HEK293T (cell line): Measurements from ENCODE around the gene HTD2.

Experiments used
- FOXM1 ChIP-seq: fragments of 450-650 bp; IDR thresholded peaks from 2 replicates; pipeline ENCODE4 v1.6.1; 2017; ENCODE audit warnings: mild to moderate bottlenecking, borderline replicate concordance
- LEF1 ChIP-seq: fragments of 450-650 bp; IDR thresholded peaks from 2 replicates; pipeline ENCODE4 v1.6.1; 2017; ENCODE audit warnings: mild to moderate bottlenecking, borderline replicate concordance
- SP1 ChIP-seq: fragments of 450-650 bp; IDR thresholded peaks from 2 replicates; pipeline ENCODE4 v1.6.1; 2017

DNA sequence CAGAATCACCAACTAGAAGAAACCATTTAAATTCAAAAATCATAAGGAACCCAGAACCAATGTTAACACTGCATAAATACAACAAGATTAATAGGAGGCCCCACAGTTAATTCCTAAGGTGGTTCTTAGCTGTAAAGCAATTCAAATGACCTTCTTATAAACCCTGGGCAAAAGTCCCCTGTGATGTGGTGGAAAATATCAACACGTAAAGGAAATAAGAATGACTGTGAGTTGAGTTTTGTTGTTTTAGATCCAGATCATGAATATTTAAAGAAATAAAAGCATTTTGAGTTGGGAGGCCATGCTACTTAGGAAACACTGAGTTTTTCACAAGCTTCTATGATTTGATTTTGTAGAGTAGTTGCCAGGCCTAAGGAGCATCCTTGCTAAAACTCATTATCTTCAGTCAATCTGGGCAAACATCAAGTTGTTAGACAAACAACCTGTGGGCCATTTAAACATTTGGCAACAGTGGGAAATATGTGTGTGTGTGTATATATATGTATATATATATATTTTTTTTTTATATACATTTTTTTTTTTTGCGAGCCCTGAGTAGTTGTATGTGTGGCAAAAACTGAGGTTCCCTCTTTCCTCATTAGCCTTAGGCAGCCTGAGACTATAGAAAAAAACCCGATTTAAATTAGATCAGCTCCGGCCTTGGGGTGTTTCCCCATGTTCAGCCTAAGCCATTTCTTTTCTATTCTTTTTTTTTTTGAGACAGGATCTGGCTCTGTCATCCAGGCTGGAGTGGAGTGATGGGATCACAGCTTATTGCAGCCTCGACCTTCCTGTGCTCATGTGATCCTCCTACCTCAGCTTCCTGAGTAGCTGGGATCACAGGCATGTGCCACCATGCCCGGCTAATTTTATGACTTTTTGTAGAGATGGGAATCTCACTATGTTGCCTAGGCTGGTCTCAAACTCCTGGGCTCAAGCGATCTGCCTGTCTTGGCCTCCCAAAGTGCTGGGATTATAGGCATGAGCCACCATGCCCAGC lies 18.4 kb downstream of the HTD2 start:
- TF ChIP-seq FOXM1 (no peak), SP1 (no peak), LEF1 (no peak)
